Bronchial epithelial cell (primary cell): ENCODE data around the gene ARHGAP42. TPM values are rescaled to one million over a fixed set of nuclear protein-coding genes. Genes with fewer than 3 reads are reported as not detected.

Experiments used
- DNase-seq: peaks from one replicate; pipeline ENCODE4 v3.0.0-alpha.2; 2010; ENCODE audit warnings: low read depth
- FAIRE-seq: peaks from 2 replicates; lab custom pipeline; 2011; peaks lifted over from hg19 to GRCh38; lab: Jason Lieb, UNC
- H3K27me3 ChIP-seq: 2 replicates; pipeline ENCODE4 v1.5.1; 2011; ENCODE audit warnings: low read length; ENCODE audit not compliant: control insufficient read depth, insufficient read depth
- H3K36me3 ChIP-seq: 2 replicates; pipeline ENCODE4 v1.5.1; 2011; ENCODE audit warnings: low read length; ENCODE audit not compliant: control insufficient read depth, insufficient read depth
- H3K4me3 ChIP-seq: 2 replicates; pipeline ENCODE4 v1.5.1; 2011; ENCODE audit warnings: mild to moderate bottlenecking, low read depth, low read length, control low read depth
- total RNA-seq: library from RNA; depleted of rRNA; stranded (reverse); fragments of >200 nt; gene quantifications from 2 replicates; pipeline ENCODE4 v1.2.1, GENCODE V29; 2014
- TF ChIP-seq, protein P1 (sequence below): IDR thresholded peaks from 2 replicates; pipeline ENCODE4 v1.5.1; 2011; ENCODE audit warnings: mild to moderate bottlenecking, moderate library complexity, low read length, control low read depth, inconsistent platforms; ENCODE audit not compliant: insufficient read depth, severe bottlenecking

ARHGAP42 gene
- total RNA-seq, 1 donor from 2014 or later: 5.3 TPM

DNA sequence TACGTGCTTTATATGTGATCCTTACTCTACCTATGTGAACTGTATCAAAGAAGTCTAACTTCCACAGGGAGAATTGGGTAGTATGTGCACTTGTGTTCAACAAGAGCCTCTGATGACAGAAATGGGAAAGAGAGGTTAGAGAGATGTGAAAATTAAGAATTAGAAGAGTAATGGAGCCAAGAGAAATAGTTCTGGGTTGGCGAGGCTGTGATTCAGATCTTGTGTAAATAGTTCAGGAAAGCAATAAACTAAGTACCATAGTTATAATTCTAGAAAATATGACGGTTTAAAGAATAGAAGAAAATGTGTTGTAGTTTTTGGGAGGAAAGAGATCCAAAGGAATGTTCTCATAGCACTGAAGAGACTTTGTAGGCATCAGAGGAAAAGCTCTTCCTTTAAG, 112.4 kb downstream of the ARHGAP42 start:
- Histone ChIP-seq H3K4me3 (no peak overlapping the region), H3K36me3 (no peaks in the 10 kb centered on the region), H3K27me3 (no peaks in the 10 kb centered on the region)
- FAIRE-seq (no peak), DNase-seq (no peak)
- TF ChIP-seq, protein P1, sequence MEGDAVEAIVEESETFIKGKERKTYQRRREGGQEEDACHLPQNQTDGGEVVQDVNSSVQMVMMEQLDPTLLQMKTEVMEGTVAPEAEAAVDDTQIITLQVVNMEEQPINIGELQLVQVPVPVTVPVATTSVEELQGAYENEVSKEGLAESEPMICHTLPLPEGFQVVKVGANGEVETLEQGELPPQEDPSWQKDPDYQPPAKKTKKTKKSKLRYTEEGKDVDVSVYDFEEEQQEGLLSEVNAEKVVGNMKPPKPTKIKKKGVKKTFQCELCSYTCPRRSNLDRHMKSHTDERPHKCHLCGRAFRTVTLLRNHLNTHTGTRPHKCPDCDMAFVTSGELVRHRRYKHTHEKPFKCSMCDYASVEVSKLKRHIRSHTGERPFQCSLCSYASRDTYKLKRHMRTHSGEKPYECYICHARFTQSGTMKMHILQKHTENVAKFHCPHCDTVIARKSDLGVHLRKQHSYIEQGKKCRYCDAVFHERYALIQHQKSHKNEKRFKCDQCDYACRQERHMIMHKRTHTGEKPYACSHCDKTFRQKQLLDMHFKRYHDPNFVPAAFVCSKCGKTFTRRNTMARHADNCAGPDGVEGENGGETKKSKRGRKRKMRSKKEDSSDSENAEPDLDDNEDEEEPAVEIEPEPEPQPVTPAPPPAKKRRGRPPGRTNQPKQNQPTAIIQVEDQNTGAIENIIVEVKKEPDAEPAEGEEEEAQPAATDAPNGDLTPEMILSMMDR: no peak

DNA sequence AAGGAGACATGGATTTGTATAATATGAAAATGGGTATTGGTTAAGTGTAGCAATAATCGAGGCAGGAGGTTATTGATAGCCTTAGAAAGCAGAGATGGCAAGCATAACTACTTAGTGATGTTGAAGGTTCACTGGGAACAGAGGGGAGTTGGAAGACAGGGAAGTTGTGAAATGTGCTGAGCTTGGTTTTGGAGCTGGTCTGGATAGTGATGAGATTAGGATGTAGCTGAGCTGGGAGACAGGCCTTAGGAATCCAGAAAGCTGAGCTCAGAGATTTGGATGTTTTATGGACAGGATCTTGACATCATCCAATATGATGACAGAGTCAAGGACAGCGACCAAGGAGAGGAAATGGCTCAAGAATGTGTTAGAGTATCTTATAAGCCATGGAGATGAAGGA, 113.1 kb downstream of the ARHGAP42 start:
- DNase-seq (no peak), FAIRE-seq (no peak)
- H3K36me3 ChIP-seq: no peaks in the 10 kb centered on the region
- no peak overlapping the region for H3K4me3 ChIP-seq
- H3K27me3 ChIP-seq: no peaks in the 10 kb centered on the region
- TF ChIP-seq, protein P1: no peak

DNA sequence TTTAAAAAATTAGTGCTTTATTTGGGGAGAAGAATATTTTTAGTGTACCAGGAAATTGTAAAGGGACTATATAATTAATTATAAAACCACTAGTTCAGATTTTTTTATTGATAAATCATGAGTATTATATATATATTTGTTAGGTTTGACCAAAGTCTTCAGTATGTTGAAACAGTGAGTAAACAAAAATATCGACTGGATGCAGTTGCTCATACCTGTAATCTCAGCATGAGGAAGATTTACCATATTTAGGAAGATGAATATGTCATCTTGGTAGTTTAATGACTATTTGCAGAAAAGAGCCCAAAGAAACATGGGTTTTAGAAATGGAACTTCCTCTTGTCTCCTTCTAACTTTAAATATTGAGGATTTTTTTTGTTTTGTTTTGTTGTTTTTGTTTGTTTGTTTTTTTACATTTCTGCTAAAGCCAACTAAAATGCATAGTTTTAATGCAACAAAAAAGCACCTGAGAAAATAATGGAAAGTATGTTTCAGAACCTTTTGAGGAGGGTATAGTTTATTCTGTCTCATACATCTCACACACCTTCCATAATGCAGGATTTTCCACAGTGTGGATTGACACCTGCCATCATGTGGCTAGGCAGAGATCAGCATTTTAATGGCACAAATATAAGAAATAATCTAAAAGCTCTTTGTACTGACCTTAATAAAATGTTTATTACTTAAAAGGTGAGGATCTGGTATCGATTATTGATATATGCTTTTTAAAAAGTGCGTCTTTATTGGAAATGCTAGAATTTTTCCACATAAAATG, 114.3 kb downstream of the ARHGAP42 start:
- H3K27me3 ChIP-seq: no peaks in the 10 kb centered on the region
- no peak overlapping the region for H3K4me3 ChIP-seq
- FAIRE-seq (no peak), DNase-seq (no peak)
- H3K36me3 ChIP-seq: no peaks in the 10 kb centered on the region
- TF ChIP-seq, protein P1: no peak

DNA sequence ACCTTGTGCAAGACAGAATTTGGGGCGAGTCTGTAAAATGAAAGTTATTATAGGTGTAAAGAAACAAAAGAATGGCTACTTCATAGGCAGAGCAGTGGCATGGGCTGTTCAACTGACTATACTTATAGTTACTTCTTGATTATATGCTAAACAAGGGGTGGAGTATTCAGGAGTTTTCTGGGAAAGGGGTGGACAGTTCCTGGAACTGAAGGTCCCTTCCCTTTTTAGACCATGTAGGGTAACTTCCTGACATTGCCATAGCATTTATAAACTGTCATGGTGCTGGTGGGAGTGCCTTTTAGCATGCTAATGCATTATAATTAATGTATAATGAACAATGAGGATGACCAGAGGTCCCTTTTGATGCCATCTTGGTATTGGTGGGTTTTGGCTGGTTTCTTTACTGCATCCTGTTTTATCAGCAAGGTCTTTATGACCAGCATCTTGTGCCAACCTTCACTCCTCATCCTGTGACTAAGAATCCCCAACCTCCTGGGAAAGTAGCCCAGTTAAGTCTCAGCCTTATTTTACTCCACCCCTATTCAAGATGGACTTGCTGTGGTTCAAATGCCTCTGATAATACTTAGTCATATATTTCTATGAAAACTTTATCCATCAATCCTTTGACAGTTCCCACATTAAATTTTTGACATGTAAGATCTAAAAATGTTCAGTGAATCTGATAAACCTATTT, 118.6 kb downstream of the ARHGAP42 start:
- H3K27me3 ChIP-seq: no peaks in the 10 kb centered on the region
- H3K4me3 ChIP-seq: no peak overlapping the region
- H3K36me3 ChIP-seq: no peaks in the 10 kb centered on the region
- DNase-seq (no peak), FAIRE-seq (no peak)
- TF ChIP-seq, protein P1: no peak

DNA sequence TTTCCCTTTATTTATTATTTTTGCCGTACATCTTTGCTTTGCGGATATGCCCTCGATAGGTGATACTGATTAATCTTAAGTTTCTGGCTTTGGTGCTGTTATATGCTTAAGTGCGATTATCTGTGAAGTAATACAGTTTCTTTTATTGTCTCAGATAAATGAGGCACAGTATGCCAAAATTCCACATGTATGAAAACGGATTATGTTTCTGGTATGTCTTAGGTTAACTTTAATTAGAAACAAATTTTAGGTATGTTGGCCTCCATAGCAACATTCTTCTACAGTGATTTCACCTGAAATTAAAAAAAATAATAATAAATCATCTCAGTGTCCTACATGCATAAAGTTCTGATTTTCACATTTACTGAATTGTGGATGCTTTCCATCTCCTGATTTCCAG, 119.2 kb downstream of the ARHGAP42 start:
- H3K36me3 ChIP-seq: no peaks in the 10 kb centered on the region
- no peak for FAIRE-seq
- no peak for DNase-seq
- TF ChIP-seq, protein P1: no peak
- no peaks in the 10 kb centered on the region for H3K27me3 ChIP-seq
- no peak overlapping the region for H3K4me3 ChIP-seq
